Measurements from ENCODE around the gene GLP1R. TPM values are rescaled to one million over a fixed set of nuclear protein-coding genes. Genes with fewer than 3 reads are reported as not detected.
A peak's percentile ranks its signal among the peaks of the same experiment; 100 is the strongest.

Gene GLP1R
- total RNA-seq, 1 experiment from 2014 or later, result not detected

DNA sequence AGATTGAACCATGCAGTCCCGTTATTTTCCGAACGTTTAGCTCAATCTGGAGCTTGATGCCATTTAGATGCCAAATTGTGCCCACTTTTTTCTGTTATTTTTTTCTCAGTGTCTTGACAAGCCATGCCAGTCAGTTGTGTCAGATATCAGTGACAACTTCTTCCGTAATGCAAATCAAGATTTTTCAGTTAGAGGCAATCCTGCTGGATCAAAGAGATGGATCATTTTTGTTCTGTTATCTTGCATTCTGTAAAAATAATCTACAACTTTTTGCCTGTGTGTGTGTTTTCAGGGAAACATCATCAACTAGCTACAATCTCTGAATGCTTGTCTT lies 31.1 kb upstream of the GLP1R start:
- ATAC-seq, result no peak

DNA sequence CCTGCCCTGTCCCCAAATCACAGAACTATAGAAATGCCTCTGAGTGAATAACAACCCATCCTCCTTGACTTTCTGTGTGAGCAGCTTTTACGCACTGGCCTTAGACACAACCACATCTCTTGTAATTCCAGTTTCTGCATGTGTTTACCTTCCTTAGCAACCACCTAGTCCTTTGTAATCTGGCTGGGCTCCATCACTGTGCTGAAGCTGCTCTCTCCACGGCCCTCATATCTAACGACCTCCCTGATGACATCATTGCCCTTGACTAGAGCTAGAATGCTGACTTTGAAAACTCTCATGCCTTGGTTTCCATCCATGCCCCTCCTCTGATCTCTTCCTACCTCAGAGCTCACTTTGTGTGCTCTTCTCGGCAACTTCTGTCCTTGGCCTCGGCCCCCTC lies 30.5 kb upstream of the GLP1R start:
- CTCF ChIA-PET, result no interaction called here
- Histone ChIP-seq H3K4me3 (ENCODE audit: low read length) (no peak overlapping the region), H3K4me1 (ENCODE audit: insufficient read depth, low read length) (no peaks in the 10 kb centered on the region), H3K9me2 (replicated peaks; ENCODE audit: low read length) (no peaks in the 10 kb centered on the region), H3K27me3 (ENCODE audit: low read length) (peaks cover 59% of the 10 kb centered on the region), H3K9ac (ENCODE audit: low read length) (no peak overlapping the region), H3K9me3 (ENCODE audit: low read length) (no peaks in the 10 kb centered on the region), H3F3A (ENCODE audit: low read length, unreplicated experiment) (no peaks in the 10 kb centered on the region), H3K36me3 (ENCODE audit: low read depth, low read length) (no peaks in the 10 kb centered on the region), H4K20me1 (ENCODE audit: low read length) (no peaks in the 10 kb centered on the region), H3K4me2 (ENCODE audit: low read length) (no peak overlapping the region), H3K79me2 (ENCODE audit: low read length) (no peaks in the 10 kb centered on the region), H3K27ac (ENCODE audit: low read length) (no peak overlapping the region), H2AFZ (ENCODE audit: low read length) (no peak overlapping the region)
- BruUV-seq (replicated peaks), result no TSS peak
- ATAC-seq, result no peak
- no peak for DNase-seq
- intact Hi-C loops (cut with micrococcal nuclease), result no loop called here
- POLR2A ChIA-PET (ENCODE audit: unreplicated experiment), result no interaction called here
- no peak for TF ChIP-seq EZH2 (IDR thresholded peaks at IDR 0.05; ENCODE audit: low read length, unreplicated experiment)
- TF ChIP-seq, protein P1, sequence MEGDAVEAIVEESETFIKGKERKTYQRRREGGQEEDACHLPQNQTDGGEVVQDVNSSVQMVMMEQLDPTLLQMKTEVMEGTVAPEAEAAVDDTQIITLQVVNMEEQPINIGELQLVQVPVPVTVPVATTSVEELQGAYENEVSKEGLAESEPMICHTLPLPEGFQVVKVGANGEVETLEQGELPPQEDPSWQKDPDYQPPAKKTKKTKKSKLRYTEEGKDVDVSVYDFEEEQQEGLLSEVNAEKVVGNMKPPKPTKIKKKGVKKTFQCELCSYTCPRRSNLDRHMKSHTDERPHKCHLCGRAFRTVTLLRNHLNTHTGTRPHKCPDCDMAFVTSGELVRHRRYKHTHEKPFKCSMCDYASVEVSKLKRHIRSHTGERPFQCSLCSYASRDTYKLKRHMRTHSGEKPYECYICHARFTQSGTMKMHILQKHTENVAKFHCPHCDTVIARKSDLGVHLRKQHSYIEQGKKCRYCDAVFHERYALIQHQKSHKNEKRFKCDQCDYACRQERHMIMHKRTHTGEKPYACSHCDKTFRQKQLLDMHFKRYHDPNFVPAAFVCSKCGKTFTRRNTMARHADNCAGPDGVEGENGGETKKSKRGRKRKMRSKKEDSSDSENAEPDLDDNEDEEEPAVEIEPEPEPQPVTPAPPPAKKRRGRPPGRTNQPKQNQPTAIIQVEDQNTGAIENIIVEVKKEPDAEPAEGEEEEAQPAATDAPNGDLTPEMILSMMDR (conservative IDR thresholded peaks at IDR 0.05; ENCODE audit: low read depth, low read length), result no peak
- TF ChIP-seq EZH2phosphoT487 (IDR thresholded peaks at IDR 0.05; ENCODE audit: borderline replicate concordance, low read length), result no peak

More for the DNA sequence above, 31.1 kb upstream of the GLP1R start:
- TF ChIP-seq EZH2 (IDR thresholded peaks at IDR 0.05; ENCODE audit: low read length, unreplicated experiment) (no peak), EZH2phosphoT487 (IDR thresholded peaks at IDR 0.05; ENCODE audit: borderline replicate concordance, low read length) (no peak)
- TF ChIP-seq, protein P1 (conservative IDR thresholded peaks at IDR 0.05; ENCODE audit: low read depth, low read length), result no peak
- ChIA-PET POLR2A (ENCODE audit: unreplicated experiment) (no interaction called here), CTCF (no interaction called here)
- Histone ChIP-seq H3K27me3 (ENCODE audit: low read length) (peaks cover 62% of the 10 kb centered on the region), H3K4me1 (ENCODE audit: insufficient read depth, low read length) (no peaks in the 10 kb centered on the region), H3K79me2 (ENCODE audit: low read length) (no peaks in the 10 kb centered on the region), H3K9me3 (ENCODE audit: low read length) (no peaks in the 10 kb centered on the region), H4K20me1 (ENCODE audit: low read length) (no peaks in the 10 kb centered on the region), H3K36me3 (ENCODE audit: low read depth, low read length) (no peaks in the 10 kb centered on the region), H3K4me2 (ENCODE audit: low read length) (no peak overlapping the region), H3F3A (ENCODE audit: low read length, unreplicated experiment) (no peaks in the 10 kb centered on the region), H3K4me3 (ENCODE audit: low read length) (no peak overlapping the region), H3K9ac (ENCODE audit: low read length) (no peak overlapping the region), H2AFZ (ENCODE audit: low read length) (no peak overlapping the region), H3K27ac (ENCODE audit: low read length) (no peak overlapping the region), H3K9me2 (replicated peaks; ENCODE audit: low read length) (no peaks in the 10 kb centered on the region)
- no TSS peak for BruUV-seq (replicated peaks)
- intact Hi-C loops (cut with micrococcal nuclease), result no loop called here
- DNase-seq, result no peak

DNA sequence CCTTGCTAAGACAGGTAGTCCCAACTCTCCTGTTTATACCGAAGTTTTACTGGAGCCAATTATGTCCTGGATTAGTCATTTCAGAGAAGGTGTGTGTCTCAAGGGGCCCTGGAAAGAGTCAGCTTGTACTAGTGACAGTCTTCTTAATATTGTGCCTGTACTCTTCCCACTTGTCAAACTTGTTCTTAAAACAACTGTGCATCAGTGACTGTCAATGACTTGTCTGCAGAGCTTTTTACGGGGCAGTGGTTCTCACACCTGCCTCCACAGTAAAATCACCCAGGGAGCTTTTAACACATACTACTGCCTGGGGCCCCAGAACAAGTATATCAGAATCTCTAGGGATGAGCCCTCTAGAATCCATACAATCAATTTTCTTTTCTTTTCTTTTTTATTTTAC lies 28.4 kb upstream of the GLP1R start:
- H3K9ac ChIP-seq (ENCODE audit: low read length), result no peak overlapping the region
- no peaks in the 10 kb centered on the region for H3K79me2 ChIP-seq (ENCODE audit: low read length)
- TF ChIP-seq EZH2phosphoT487 (IDR thresholded peaks at IDR 0.05; ENCODE audit: borderline replicate concordance, low read length) (no peak), EZH2 (IDR thresholded peaks at IDR 0.05; ENCODE audit: low read length, unreplicated experiment) (no peak)
- TF ChIP-seq, protein P1 (conservative IDR thresholded peaks at IDR 0.05; ENCODE audit: low read depth, low read length), result no peak
- H3F3A ChIP-seq (ENCODE audit: low read length, unreplicated experiment), result no peaks in the 10 kb centered on the region
- no peak overlapping the region for H3K27ac ChIP-seq (ENCODE audit: low read length)
- no peaks in the 10 kb centered on the region for H3K9me3 ChIP-seq (ENCODE audit: low read length)
- H4K20me1 ChIP-seq (ENCODE audit: low read length), result no peaks in the 10 kb centered on the region
- no peak overlapping the region for H2AFZ ChIP-seq (ENCODE audit: low read length)
- BruUV-seq (replicated peaks), result no TSS peak
- no peaks in the 10 kb centered on the region for H3K36me3 ChIP-seq (ENCODE audit: low read depth, low read length)
- H3K4me2 ChIP-seq (ENCODE audit: low read length), result no peak overlapping the region
- H3K4me3 ChIP-seq (ENCODE audit: low read length), result no peak overlapping the region
- ATAC-seq (no peak), DNase-seq (peak; percentile 6)
- ChIA-PET CTCF (interaction anchor here (0.6 kb wide), 2 partner anchors 8 to 317 kb away, joined by 3 to 10 read pairs; no protein-coding TSS in a partner anchor), POLR2A (ENCODE audit: unreplicated experiment) (no interaction called here)
- no peaks in the 10 kb centered on the region for H3K4me1 ChIP-seq (ENCODE audit: insufficient read depth, low read length)
- H3K27me3 ChIP-seq (ENCODE audit: low read length), result peaks cover 73% of the 10 kb centered on the region
- no peaks in the 10 kb centered on the region for H3K9me2 ChIP-seq (replicated peaks; ENCODE audit: low read length)
- intact Hi-C loops (cut with micrococcal nuclease), result no loop called here
